Activated naive CD8-positive, alpha-beta T cell (primary cell): ENCODE data around the gene PEX19.
A peak's percentile ranks its signal among the peaks of the same experiment; 100 is the strongest.
"Not testable (repeated sequence)": the region's sequence is repeated elsewhere in the genome, so short reads cannot be mapped to it uniquely, and the experiment has no call there.

Experiments used
- H3K27ac Mint-ChIP-seq: one replicate; pipeline ENCODE4 v1.8.0; 2021; ENCODE audit warnings: mixed read lengths
- H3K27me3 Mint-ChIP-seq: one replicate; pipeline ENCODE4 v1.8.0; 2021; ENCODE audit warnings: mixed read lengths
- H3K36me3 Mint-ChIP-seq: one replicate; pipeline ENCODE4 v1.8.0; 2021; ENCODE audit warnings: mixed read lengths
- H3K4me1 Mint-ChIP-seq: one replicate; pipeline ENCODE4 v1.8.0; 2021; ENCODE audit warnings: low read depth, mixed read lengths
- H3K4me3 Mint-ChIP-seq: one replicate; pipeline ENCODE4 v1.8.0; 2021; ENCODE audit warnings: mild to moderate bottlenecking, mixed read lengths
- H3K9me3 Mint-ChIP-seq: one replicate; pipeline ENCODE4 v1.8.0; 2021; ENCODE audit warnings: low read depth, mixed read lengths

PEX19 gene

GRCh38 chr1:160293020-160293968 is 8.4 kb upstream of the PEX19 start:
- H3K4me1 Mint-ChIP-seq, result peaks cover 2% of the 10 kb centered on the region
- peaks cover 10% of the 10 kb centered on the region for H3K36me3 Mint-ChIP-seq
- H3K27me3 Mint-ChIP-seq, result no peaks in the 10 kb centered on the region
- H3K9me3 Mint-ChIP-seq, result no peaks in the 10 kb centered on the region
- H3K4me3 Mint-ChIP-seq, result no peak overlapping the region
- peak overlapping the region; percentile 25 for H3K27ac Mint-ChIP-seq

- no peaks in the 10 kb centered on the region for H3K27me3 Mint-ChIP-seq
- H3K4me3 Mint-ChIP-seq, result no peak overlapping the region
- H3K27ac Mint-ChIP-seq, result no peak overlapping the region
- H3K36me3 Mint-ChIP-seq, result peaks cover 7% of the 10 kb centered on the region
- no peaks in the 10 kb centered on the region for H3K9me3 Mint-ChIP-seq
- peaks cover 2% of the 10 kb centered on the region for H3K4me1 Mint-ChIP-seq
Observed at GRCh38 chr1:160291248-160292220, 6.6 kb upstream of the PEX19 start.

GRCh38 chr1:160287769-160288168 is 2.8 kb upstream of the PEX19 start:
- not testable (repeated sequence) for H3K27ac Mint-ChIP-seq, H3K36me3 Mint-ChIP-seq, H3K9me3 Mint-ChIP-seq, H3K4me3 Mint-ChIP-seq, H3K27me3 Mint-ChIP-seq
- peaks cover 25% of the 10 kb centered on the region for H3K4me1 Mint-ChIP-seq

GRCh38 chr1:160285506-160285905 is 573 bp upstream of the PEX19 start:
- Mint-ChIP-seq H3K9me3 (no peaks in the 10 kb centered on the region), H3K4me1 (peaks cover 23% of the 10 kb centered on the region), H3K36me3 (peaks cover 7% of the 10 kb centered on the region), H3K4me3 (peak overlapping the region; percentile 99), H3K27me3 (no peaks in the 10 kb centered on the region), H3K27ac (no peak overlapping the region)

GRCh38 chr1:160284220-160284781 is 632 bp downstream of the PEX19 start:
- Mint-ChIP-seq H3K4me3 (peak overlapping the region; percentile 99), H3K27me3 (no peaks in the 10 kb centered on the region), H3K9me3 (no peaks in the 10 kb centered on the region), H3K27ac (peak overlapping the region; percentile 96), H3K36me3 (peaks cover 9% of the 10 kb centered on the region), H3K4me1 (peaks cover 23% of the 10 kb centered on the region)

- Mint-ChIP-seq H3K27ac (no peak overlapping the region), H3K27me3 (no peaks in the 10 kb centered on the region), H3K4me1 (peaks cover 23% of the 10 kb centered on the region), H3K4me3 (peak overlapping the region; percentile 5), H3K36me3 (peaks cover 9% of the 10 kb centered on the region), H3K9me3 (no peaks in the 10 kb centered on the region)
Observed at GRCh38 chr1:160282807-160283206, 2.1 kb downstream of the PEX19 start.

- H3K27me3 Mint-ChIP-seq, result no peaks in the 10 kb centered on the region
- no peak overlapping the region for H3K27ac Mint-ChIP-seq
- H3K36me3 Mint-ChIP-seq, result peaks cover 9% of the 10 kb centered on the region
- H3K9me3 Mint-ChIP-seq, result no peaks in the 10 kb centered on the region
- no peaks in the 10 kb centered on the region for H3K4me1 Mint-ChIP-seq
- H3K4me3 Mint-ChIP-seq, result no peak overlapping the region
Observed at GRCh38 chr1:160277987-160278386, 6.9 kb downstream of the PEX19 start.

GRCh38 chr1:160277330-160277729 is 7.6 kb downstream of the PEX19 start:
- H3K27ac Mint-ChIP-seq, result no peak overlapping the region
- H3K9me3 Mint-ChIP-seq, result no peaks in the 10 kb centered on the region
- H3K4me1 Mint-ChIP-seq, result no peaks in the 10 kb centered on the region
- H3K27me3 Mint-ChIP-seq, result no peaks in the 10 kb centered on the region
- no peak overlapping the region for H3K4me3 Mint-ChIP-seq
- H3K36me3 Mint-ChIP-seq, result peaks cover 8% of the 10 kb centered on the region

GRCh38 chr1:160271025-160271424 is 13.9 kb downstream of the PEX19 start:
- Mint-ChIP-seq H3K36me3 (no peaks in the 10 kb centered on the region), H3K27ac (no peak overlapping the region), H3K27me3 (no peaks in the 10 kb centered on the region), H3K4me3 (no peak overlapping the region), H3K9me3 (no peaks in the 10 kb centered on the region), H3K4me1 (no peaks in the 10 kb centered on the region)

- Mint-ChIP-seq H3K36me3 (no peaks in the 10 kb centered on the region), H3K27ac (no peak overlapping the region), H3K4me1 (peaks cover 10% of the 10 kb centered on the region)
Observed at GRCh38 chr1:160267284-160267991, 17.5 kb downstream of the PEX19 start.

GRCh38 chr1:160264795-160265307 is 20.1 kb downstream of the PEX19 start:
- no peaks in the 10 kb centered on the region for H3K9me3 Mint-ChIP-seq
- no peak overlapping the region for H3K27ac Mint-ChIP-seq
- peaks cover 27% of the 10 kb centered on the region for H3K4me1 Mint-ChIP-seq
- H3K4me3 Mint-ChIP-seq, result no peak overlapping the region
- no peaks in the 10 kb centered on the region for H3K27me3 Mint-ChIP-seq
- peaks cover 5% of the 10 kb centered on the region for H3K36me3 Mint-ChIP-seq

More at GRCh38 chr1:160267284-160267991, 17.5 kb downstream of the PEX19 start:
- Mint-ChIP-seq H3K4me3 (no peak overlapping the region), H3K27me3 (no peaks in the 10 kb centered on the region), H3K9me3 (no peaks in the 10 kb centered on the region)

GRCh38 chr1:160261893-160262794 is 22.8 kb downstream of the PEX19 start, which contains the start of gene DCAF8:
Gene DCAF8 (minus strand): TSS chr1:160262549. CDS start chr1:160244008, 18,541 bp downstream.
- H3K36me3 Mint-ChIP-seq, result peaks cover 9% of the 10 kb centered on the region
- no peaks in the 10 kb centered on the region for H3K9me3 Mint-ChIP-seq
- H3K27ac Mint-ChIP-seq, result peak within 1 kb of the TSS; percentile 100
- H3K4me3 Mint-ChIP-seq, result peak within 1 kb of the TSS; percentile 99
- H3K4me1 Mint-ChIP-seq, result peaks cover 45% of the 10 kb centered on the region
- H3K27me3 Mint-ChIP-seq, result no peaks in the 10 kb centered on the region

- no peaks in the 10 kb centered on the region for H3K27me3 Mint-ChIP-seq
- H3K9me3 Mint-ChIP-seq, result no peaks in the 10 kb centered on the region
- peaks cover 51% of the 10 kb centered on the region for H3K4me1 Mint-ChIP-seq
- H3K36me3 Mint-ChIP-seq, result peaks cover 9% of the 10 kb centered on the region
- peak overlapping the region; percentile 100 for H3K27ac Mint-ChIP-seq
- peak overlapping the region; percentile 99 for H3K4me3 Mint-ChIP-seq
Observed at GRCh38 chr1:160261556-160261892, 23.4 kb downstream of the PEX19 start.
